CD14-positive monocyte (primary cell): ENCODE measurements around the gene IL15. TPM values are rescaled to one million over a fixed set of nuclear protein-coding genes. Genes with fewer than 3 reads are reported as not detected.

Experiments used
- DNase-seq, 3 donors: peaks; one replicate each; pipeline ENCODE4 v3.0.0-alpha.2; 2011 to 2022
- H2AFZ ChIP-seq: 2 replicates; pipeline ENCODE4 v1.6.0; 2012; ENCODE audit warnings: mild to moderate bottlenecking, low read depth, low read length, inconsistent platforms; ENCODE audit not compliant: insufficient read depth, poor library complexity, severe bottlenecking
- H3K27ac ChIP-seq, 2 donors: 1 replicate in 1 of 2; 2 replicates in 1 of 2; pipeline ENCODE4 v1.5.1; 2012 to 2013; ENCODE audit warnings: low read length in 2 of 2, control low read depth in 1 of 2, inconsistent platforms in 1 of 2, low read depth in 1 of 2, mild to moderate bottlenecking in 1 of 2
- H3K27me3 ChIP-seq, 2 donors: one replicate each; pipeline versions ENCODE4 v1.6.0 to v1.6.1; 2011 to 2013; ENCODE audit warnings: low read length in 2 of 2; ENCODE audit not compliant: control insufficient read depth in 2 of 2, insufficient read depth in 2 of 2
- H3K36me3 ChIP-seq, 2 donors: replicated peaks in 1 of 2; 1 replicate in 1 of 2; 2 replicates in 1 of 2; pipeline versions ENCODE4 v1.5.1 to v1.6.1; 2012 to 2013; ENCODE audit warnings: low read length in 2 of 2, control low read depth in 1 of 2, inconsistent platforms in 1 of 2, mild to moderate bottlenecking in 1 of 2; ENCODE audit not compliant: insufficient read depth in 2 of 2, control insufficient read depth in 1 of 2
- H3K4me1 ChIP-seq, 2 donors: 1 replicate in 1 of 2; 2 replicates in 1 of 2; pipeline versions ENCODE4 v1.5.1 to v1.6.1; 2012 to 2013; ENCODE audit warnings: low read length in 2 of 2, control low read depth in 1 of 2, inconsistent platforms in 1 of 2, mild to moderate bottlenecking in 1 of 2, moderate library complexity in 1 of 2; ENCODE audit not compliant: insufficient read depth in 2 of 2, control insufficient read depth in 1 of 2
- H3K4me2 ChIP-seq: replicated peaks from 2 replicates; pipeline ENCODE3; 2012; ENCODE audit warnings: low read length, moderate library complexity, mild to moderate bottlenecking; ENCODE audit not compliant: poor library complexity, severe bottlenecking; ENCODE audit errors: extremely low read depth
- H3K4me3 ChIP-seq, 3 experiments: fragments of 200-600 bp in 1 of 3; sonication (generic) in 1 of 3; replicated peaks in 1 of 3; 1 replicate in 2 of 3; 2 replicates in 1 of 3; pipeline ENCODE4 v1.5.1; 2011 to 2013; ENCODE audit warnings: low read length in 3 of 3, mild to moderate bottlenecking in 3 of 3, control low read depth in 2 of 3, low read depth in 2 of 3, inconsistent platforms in 1 of 3, moderate library complexity in 1 of 3
- H3K79me2 ChIP-seq: 2 replicates; pipeline ENCODE4 v1.6.0; 2012; ENCODE audit warnings: mild to moderate bottlenecking, control low read depth, inconsistent platforms, low read length, moderate library complexity; ENCODE audit not compliant: insufficient read depth
- H3K9ac ChIP-seq: 2 replicates; pipeline ENCODE4 v1.6.0; 2017; ENCODE audit warnings: low read length, mild to moderate bottlenecking; ENCODE audit not compliant: insufficient read depth, poor library complexity, severe bottlenecking
- H3K9me3 ChIP-seq, 2 donors: replicated peaks in 1 of 2; 1 replicate in 1 of 2; 2 replicates in 1 of 2; pipeline versions ENCODE4 v1.5.1 to v1.6.1; 2012 to 2013; ENCODE audit warnings: low read length in 2 of 2, control low read depth in 1 of 2; ENCODE audit not compliant: control insufficient read depth in 1 of 2, insufficient read depth in 1 of 2
- H4K20me1 ChIP-seq: 2 replicates; pipeline ENCODE4 v1.6.0; 2012; ENCODE audit warnings: mild to moderate bottlenecking, low read length, control low read depth, moderate library complexity; ENCODE audit not compliant: insufficient read depth
- H3K27ac Mint-ChIP-seq, 7 donors: one replicate each; pipeline ENCODE4 v1.8.0; 2020; ENCODE audit warnings: mild to moderate bottlenecking in 7 of 7, mixed read lengths in 7 of 7, moderate library complexity in 6 of 7, inconsistent platforms in 2 of 7
- H3K27me3 Mint-ChIP-seq, 3 donors: one replicate each; pipeline ENCODE4 v1.8.0; 2021 to 2022; ENCODE audit warnings: low read depth in 3 of 3, mild to moderate bottlenecking in 3 of 3, mixed read lengths in 3 of 3, moderate library complexity in 3 of 3, inconsistent platforms in 1 of 3
- H3K36me3 Mint-ChIP-seq, 2 donors: one replicate each; pipeline ENCODE4 v1.8.0; 2020; ENCODE audit warnings: mixed read lengths in 2 of 2, inconsistent platforms in 1 of 2, mild to moderate bottlenecking in 1 of 2
- H3K4me1 Mint-ChIP-seq: one replicate; pipeline ENCODE4 v1.8.0; 2020; ENCODE audit warnings: mild to moderate bottlenecking, mixed read lengths
- H3K4me3 Mint-ChIP-seq, 2 donors: one replicate each; pipeline ENCODE4 v1.8.0; 2020; ENCODE audit warnings: mild to moderate bottlenecking in 2 of 2, mixed read lengths in 2 of 2, moderate library complexity in 1 of 2
- H3K9me3 Mint-ChIP-seq, 7 donors: one replicate each; pipeline ENCODE4 v1.8.0; 2020 to 2022; ENCODE audit warnings: mixed read lengths in 7 of 7, mild to moderate bottlenecking in 6 of 7, moderate library complexity in 6 of 7, inconsistent platforms in 2 of 7
- WGBS: methylation state at CpG from one replicate; pipeline ENCODE4 v1.1.5; 2013; ENCODE audit warnings: missing lambda C conversion rate; ENCODE audit not compliant: insufficient coverage; 5-methylcytosine and 5-hydroxymethylcytosine counted together
- intact Hi-C, 2 donors: fragments of 100-400 bp; cut with micrococcal nuclease; formaldehyde crosslinking; loops; one replicate each; pipeline versions ENCODE4 v1.15.0 to v1.15.1; 2023
- polyA plus RNA-seq, 3 donors: library from polyadenylated mRNA; depleted of rRNA in 1 of 3; unstranded in 2 of 3; stranded (reverse) in 1 of 3; fragments of 300-500 nt in 2 of 3; fragments of >200 nt in 1 of 3; fragmentation: Illumina TruSeq in 2 of 3; gene quantifications; 1 replicate in 2 of 3; 2 replicates in 1 of 3; pipeline ENCODE4 v1.2.3, GENCODE V29; 2012 to 2021
- TF ChIP-seq, protein P1 (sequence below): fragments of 200-600 bp; IDR thresholded peaks from one replicate; pipeline ENCODE4 v1.8.0; 2022; ENCODE audit warnings: antibody characterized with exemption, mild to moderate bottlenecking

The IL15 gene
- polyA plus RNA-seq, 3 donors = 22.1 to 34.3 (median 25.7) TPM

- Histone ChIP-seq H3K4me3 (no peak overlapping the region), H3K4me1 (no peaks in the 10 kb centered on the region), H4K20me1 (no peaks in the 10 kb centered on the region), H3K36me3 (no peaks in the 10 kb centered on the region), H3K9ac (no peak overlapping the region), H3K9me3 (no peaks in the 10 kb centered on the region), H3K27ac (no peak overlapping the region), H3K27me3 (no peaks in the 10 kb centered on the region), H3K4me2 (no peak overlapping the region), H2AFZ (no peak overlapping the region), H3K79me2 (no peaks in the 10 kb centered on the region)
- 100% methylated on average over 2 of the region's 2 CpGs for WGBS
- no peak for DNase-seq
- H3K27ac Mint-ChIP-seq = no peak overlapping the region
- intact Hi-C loops = no loop called here
- TF ChIP-seq, protein P1, sequence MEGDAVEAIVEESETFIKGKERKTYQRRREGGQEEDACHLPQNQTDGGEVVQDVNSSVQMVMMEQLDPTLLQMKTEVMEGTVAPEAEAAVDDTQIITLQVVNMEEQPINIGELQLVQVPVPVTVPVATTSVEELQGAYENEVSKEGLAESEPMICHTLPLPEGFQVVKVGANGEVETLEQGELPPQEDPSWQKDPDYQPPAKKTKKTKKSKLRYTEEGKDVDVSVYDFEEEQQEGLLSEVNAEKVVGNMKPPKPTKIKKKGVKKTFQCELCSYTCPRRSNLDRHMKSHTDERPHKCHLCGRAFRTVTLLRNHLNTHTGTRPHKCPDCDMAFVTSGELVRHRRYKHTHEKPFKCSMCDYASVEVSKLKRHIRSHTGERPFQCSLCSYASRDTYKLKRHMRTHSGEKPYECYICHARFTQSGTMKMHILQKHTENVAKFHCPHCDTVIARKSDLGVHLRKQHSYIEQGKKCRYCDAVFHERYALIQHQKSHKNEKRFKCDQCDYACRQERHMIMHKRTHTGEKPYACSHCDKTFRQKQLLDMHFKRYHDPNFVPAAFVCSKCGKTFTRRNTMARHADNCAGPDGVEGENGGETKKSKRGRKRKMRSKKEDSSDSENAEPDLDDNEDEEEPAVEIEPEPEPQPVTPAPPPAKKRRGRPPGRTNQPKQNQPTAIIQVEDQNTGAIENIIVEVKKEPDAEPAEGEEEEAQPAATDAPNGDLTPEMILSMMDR = no peak
- no peaks in the 10 kb centered on the region for H3K36me3 Mint-ChIP-seq
- no peaks in the 10 kb centered on the region for H3K27me3 Mint-ChIP-seq
- H3K4me1 Mint-ChIP-seq = no peaks in the 10 kb centered on the region
- no peak overlapping the region for H3K4me3 Mint-ChIP-seq
- peaks cover 1 to 6% (median 3%) of the 10 kb centered on the region in 7 donors for H3K9me3 Mint-ChIP-seq
These were observed 136.5 kb downstream of the IL15 start for GRCh38 chr4:141772838-141773237.

- Histone ChIP-seq H3K36me3 (no peaks in the 10 kb centered on the region), H3K4me2 (no peak overlapping the region), H3K4me1 (no peaks in the 10 kb centered on the region), H3K9ac (no peak overlapping the region), H2AFZ (no peak overlapping the region), H3K4me3 (no peak overlapping the region), H3K27me3 (no peaks in the 10 kb centered on the region), H3K79me2 (no peaks in the 10 kb centered on the region), H3K27ac (no peak overlapping the region), H4K20me1 (no peaks in the 10 kb centered on the region), H3K9me3 (peaks cover 0 to 15% of the 10 kb centered on the region in 2 donors)
- intact Hi-C loops = no loop called here
- TF ChIP-seq, protein P1 = no peak
- Mint-ChIP-seq H3K27me3 (peaks cover 0 to 4% (median 0%) of the 10 kb centered on the region in 3 donors), H3K4me1 (no peaks in the 10 kb centered on the region), H3K27ac (no peak overlapping the region), H3K4me3 (no peak overlapping the region), H3K36me3 (no peaks in the 10 kb centered on the region), H3K9me3 (peaks cover 4 to 15% (median 10%) of the 10 kb centered on the region in 7 donors)
- DNase-seq = no peak
These were observed 145.8 kb downstream of the IL15 start for GRCh38 chr4:141782205-141782604.
